HG02678 (cell line): ENCODE results near the gene SCTR.

Experiments used
- ATAC-seq: cut with Tn5 transposase; IDR thresholded peaks from one replicate; pipeline ENCODE4 v1.9.1; 2021; ENCODE audit warnings: mild to moderate bottlenecking, moderate library complexity; ENCODE audit not compliant: unreplicated experiment

SCTR gene

GRCh38 chr2:119449521-119449920 is 74.8 kb downstream of the SCTR start:
- ATAC-seq: no peak

- ATAC-seq: no peak
Measured at GRCh38 chr2:119448427-119449141, 75.7 kb downstream of the SCTR start.

- no peak for ATAC-seq
Measured at GRCh38 chr2:119446037-119446436, 78.2 kb downstream of the SCTR start.

- ATAC-seq: no peak
Measured at GRCh38 chr2:119442850-119443249, 81.4 kb downstream of the SCTR start.

- no peak for ATAC-seq
Measured at GRCh38 chr2:119442226-119442619, 82.1 kb downstream of the SCTR start.

GRCh38 chr2:119441376-119442225 is 82.7 kb downstream of the SCTR start:
- no peak for ATAC-seq

- no peak for ATAC-seq
Measured at GRCh38 chr2:119440873-119441272, 83.4 kb downstream of the SCTR start.

- no peak for ATAC-seq
Measured at GRCh38 chr2:119440501-119440870, 83.8 kb downstream of the SCTR start.

- no peak for ATAC-seq
Measured at GRCh38 chr2:119439574-119440500, 84.4 kb downstream of the SCTR start.

GRCh38 chr2:119438726-119439284 is 85.5 kb downstream of the SCTR start:
- no peak for ATAC-seq

- no peak for ATAC-seq
Measured at GRCh38 chr2:119438128-119438656, 86.1 kb downstream of the SCTR start.

GRCh38 chr2:119436993-119437772 is 87.1 kb downstream of the SCTR start:
- no peak for ATAC-seq

- ATAC-seq: no peak
Measured at GRCh38 chr2:119435953-119436297, 88.4 kb downstream of the SCTR start.

- ATAC-seq: no peak
Measured at GRCh38 chr2:119435081-119435952, 89.0 kb downstream of the SCTR start.

GRCh38 chr2:119434664-119435063 is 89.6 kb downstream of the SCTR start:
- no peak for ATAC-seq

GRCh38 chr2:119433636-119434327 is 90.5 kb downstream of the SCTR start:
- no peak for ATAC-seq

- no peak for ATAC-seq
Measured at GRCh38 chr2:119432851-119433522, 91.3 kb downstream of the SCTR start.
